DLD1 (cell line): ENCODE results near the gene DHX35.
"Not testable (repeated sequence)": the region's sequence is repeated elsewhere in the genome, so short reads cannot be mapped to it uniquely, and the experiment has no call there.

Experiments
- in situ Hi-C: cut with HindIII; loops from 2 replicates; pipeline ENCODE4 v1.10.0; 2017; ENCODE audit warnings: low sequenced_read_pairs

DHX35 gene

GRCh38 chr20:38973645-38974044, 11.5 kb downstream of the DHX35 start:
- in situ Hi-C loops: no loop called here

GRCh38 chr20:38975539-38976120, 13.5 kb downstream of the DHX35 start:
- in situ Hi-C loops: no loop called here

- in situ Hi-C loops: no loop called here
Measured at GRCh38 chr20:38979434-38979833, 17.3 kb downstream of the DHX35 start.

GRCh38 chr20:38979842-38980241, 17.7 kb downstream of the DHX35 start:
- in situ Hi-C loops: no loop called here

- in situ Hi-C loops: no loop called here
Measured at GRCh38 chr20:38982291-38982690, 20.1 kb downstream of the DHX35 start.

- in situ Hi-C loops: no loop called here
Measured at GRCh38 chr20:38985060-38985459, 22.9 kb downstream of the DHX35 start.

- in situ Hi-C loops: no loop called here
Measured at GRCh38 chr20:38985603-38986170, 23.5 kb downstream of the DHX35 start.

- in situ Hi-C loops: no loop called here
Measured at GRCh38 chr20:38986663-38987062, 24.5 kb downstream of the DHX35 start.

- in situ Hi-C loops: no loop called here
Measured at GRCh38 chr20:38987777-38988176, 25.6 kb downstream of the DHX35 start.

GRCh38 chr20:38990728-38991127, 28.6 kb downstream of the DHX35 start:
- in situ Hi-C loops: no loop called here

GRCh38 chr20:38991814-38992704, 29.9 kb downstream of the DHX35 start:
- in situ Hi-C loops: no loop called here

GRCh38 chr20:38995536-38996044, 33.4 kb downstream of the DHX35 start:
- in situ Hi-C loops: no loop called here

- in situ Hi-C loops: not testable (repeated sequence)
Measured at GRCh38 chr20:38996866-38997265, 34.7 kb downstream of the DHX35 start.

- in situ Hi-C loops: no loop called here
Measured at GRCh38 chr20:38997622-38998021, 35.5 kb downstream of the DHX35 start.

- in situ Hi-C loops: no loop called here
Measured at GRCh38 chr20:38999217-38999616, 37.1 kb downstream of the DHX35 start.

- in situ Hi-C loops: no loop called here
Measured at GRCh38 chr20:38999965-39000910, 38.1 kb downstream of the DHX35 start.

GRCh38 chr20:39004508-39004907, 42.4 kb downstream of the DHX35 start:
- in situ Hi-C loops: no loop called here

GRCh38 chr20:39009348-39009747, 47.2 kb downstream of the DHX35 start:
- in situ Hi-C loops: no loop called here

- in situ Hi-C loops: no loop called here
Measured at GRCh38 chr20:39010496-39010895, 48.4 kb downstream of the DHX35 start.

- in situ Hi-C loops: no loop called here
Measured at GRCh38 chr20:39013662-39014109, 51.5 kb downstream of the DHX35 start.

- in situ Hi-C loops: no loop called here
Measured at GRCh38 chr20:39016041-39016440, 53.9 kb downstream of the DHX35 start.
